IPS-11a (cell line): Measurements from ENCODE around the gene PCYT1A.
"Not testable (repeated sequence)": the region's sequence is repeated elsewhere in the genome, so short reads cannot be mapped to it uniquely, and the experiment has no call there.

Experiments
- H3K4me3 ChIP-seq: one replicate; pipeline ENCODE4 v1.5.1; 2013; ENCODE audit warnings: low read depth, low read length, control low read depth

The PCYT1A gene

GRCh38 chr3:196287440-196288140, at the start of gene PCYT1A:
Gene PCYT1A (minus strand): TSS chr3:196287726. CDS start chr3:196270531, 17,195 bp downstream.
- H3K4me3 ChIP-seq = peak within 1 kb of the TSS; percentile 100

- no peak overlapping the region for H3K4me3 ChIP-seq
These were observed 49.0 kb upstream of the PCYT1A start for GRCh38 chr3:196336319-196337145.

GRCh38 chr3:196335503-196335948, 48.0 kb upstream of the PCYT1A start:
- H3K4me3 ChIP-seq = no peak overlapping the region

- H3K4me3 ChIP-seq = no peak overlapping the region
These were observed 47.5 kb upstream of the PCYT1A start for GRCh38 chr3:196334982-196335381.

- H3K4me3 ChIP-seq = no peak overlapping the region
These were observed 44.6 kb upstream of the PCYT1A start for GRCh38 chr3:196332168-196332567.

- H3K4me3 ChIP-seq = no peak overlapping the region
These were observed 39.9 kb upstream of the PCYT1A start for GRCh38 chr3:196327405-196327804.

- H3K4me3 ChIP-seq = no peak overlapping the region
These were observed 39.4 kb upstream of the PCYT1A start for GRCh38 chr3:196326936-196327335.

- H3K4me3 ChIP-seq = no peak overlapping the region
These were observed 36.2 kb upstream of the PCYT1A start for GRCh38 chr3:196323691-196324090.

- H3K4me3 ChIP-seq = no peak overlapping the region
These were observed 35.5 kb upstream of the PCYT1A start for GRCh38 chr3:196323016-196323415.

- no peak overlapping the region for H3K4me3 ChIP-seq
These were observed 33.6 kb upstream of the PCYT1A start for GRCh38 chr3:196321162-196321561.

- H3K4me3 ChIP-seq = no peak overlapping the region
These were observed 32.6 kb upstream of the PCYT1A start for GRCh38 chr3:196320137-196320536.

GRCh38 chr3:196317687-196318467, 30.4 kb upstream of the PCYT1A start, which contains the start of gene DYNLT2B:
Gene DYNLT2B (minus strand): TSS chr3:196318240. CDS start chr3:196318152, 88 bp downstream.
- H3K4me3 ChIP-seq = peak within 1 kb of the TSS; percentile 80

- peak overlapping the region; percentile 80 for H3K4me3 ChIP-seq
These were observed 29.5 kb upstream of the PCYT1A start for GRCh38 chr3:196316799-196317686.

GRCh38 chr3:196315821-196316220, 28.3 kb upstream of the PCYT1A start:
- no peak overlapping the region for H3K4me3 ChIP-seq

GRCh38 chr3:196314597-196314996, 27.1 kb upstream of the PCYT1A start:
- no peak overlapping the region for H3K4me3 ChIP-seq

GRCh38 chr3:196314086-196314485, 26.6 kb upstream of the PCYT1A start:
- H3K4me3 ChIP-seq = not testable (repeated sequence)

- H3K4me3 ChIP-seq = not testable (repeated sequence)
These were observed 15.4 kb upstream of the PCYT1A start for GRCh38 chr3:196302960-196303359.

GRCh38 chr3:196302551-196302950, 15.0 kb upstream of the PCYT1A start:
- H3K4me3 ChIP-seq = not testable (repeated sequence)

GRCh38 chr3:196298521-196298920, 11.0 kb upstream of the PCYT1A start:
- no peak overlapping the region for H3K4me3 ChIP-seq

GRCh38 chr3:196292286-196292923, 4.9 kb upstream of the PCYT1A start:
- no peak overlapping the region for H3K4me3 ChIP-seq
